KMS-11 (cell line): ENCODE measurements around the gene CARNS1.

Source experiments
- H2AFZ ChIP-seq: fragments of 200-600 bp; sonication (generic); 2 replicates; pipeline ENCODE4 v1.6.1; 2016; ENCODE audit warnings: antibody characterized with exemption, mixed run types, low read depth
- H3K27ac ChIP-seq: fragments of 200-600 bp; sonication (generic); 2 replicates; pipeline ENCODE4 v1.6.1; 2016; ENCODE audit warnings: mild to moderate bottlenecking, mixed run types
- H3K27me3 ChIP-seq: fragments of 200-600 bp; sonication (generic); 2 replicates; pipeline ENCODE4 v1.6.1; 2017; ENCODE audit warnings: mild to moderate bottlenecking, low read depth, mixed run types, moderate library complexity; ENCODE audit not compliant: insufficient read depth
- H3K36me3 ChIP-seq: fragments of 200-600 bp; sonication (generic); 2 replicates; pipeline ENCODE4 v1.6.1; 2017; ENCODE audit warnings: mild to moderate bottlenecking, mixed run types; ENCODE audit not compliant: insufficient read depth
- H3K4me1 ChIP-seq: fragments of 200-600 bp; sonication (generic); 2 replicates; pipeline ENCODE4 v1.6.1; 2016; ENCODE audit warnings: mild to moderate bottlenecking, low read depth, mixed run types; ENCODE audit not compliant: poor library complexity, severe bottlenecking
- H3K4me2 ChIP-seq: fragments of 200-600 bp; sonication (generic); 2 replicates; pipeline ENCODE4 v1.7.0; 2016; ENCODE audit warnings: mild to moderate bottlenecking, mixed run types
- H3K4me3 ChIP-seq: fragments of 200-600 bp; sonication (generic); IDR thresholded peaks from 2 replicates; pipeline ENCODE4 v1.6.1; 2017; ENCODE audit warnings: low read depth, low read length, mixed read lengths; ENCODE audit not compliant: insufficient read depth
- H3K79me2 ChIP-seq: fragments of 200-600 bp; sonication (generic); 2 replicates; pipeline ENCODE4 v1.6.1; 2016; ENCODE audit warnings: low read depth, mixed run types; ENCODE audit not compliant: insufficient read depth
- H3K9ac ChIP-seq: fragments of 200-600 bp; sonication (generic); 2 replicates; pipeline ENCODE4 v1.6.1; 2016; ENCODE audit warnings: mild to moderate bottlenecking, mixed run types
- H4K20me1 ChIP-seq: fragments of 200-600 bp; sonication (generic); 2 replicates; pipeline ENCODE4 v1.6.1; 2016; ENCODE audit warnings: mild to moderate bottlenecking, mixed run types; ENCODE audit not compliant: insufficient read depth
- CTCF ChIP-seq: fragments of 200-600 bp; sonication (generic); conservative IDR thresholded peaks from 2 replicates; pipeline ENCODE4 v1.6.1; 2017; ENCODE audit warnings: low read depth, mild to moderate bottlenecking, antibody characterized with exemption, low read length, moderate library complexity, mixed read lengths

CARNS1 gene

GRCh38 chr11:67418476-67419281 lies 3.2 kb downstream of the CARNS1 start:
- H3K27ac ChIP-seq = no peak overlapping the region
- H3K9ac ChIP-seq = no peak overlapping the region
- H3K4me1 ChIP-seq = peaks cover 12% of the 10 kb centered on the region
- no peak for TF ChIP-seq CTCF
- peaks cover 5% of the 10 kb centered on the region; the same call in 1 of the 2 replicates for H3K27me3 ChIP-seq
- H2AFZ ChIP-seq = no peak overlapping the region
- H3K4me2 ChIP-seq = no peak overlapping the region
- no peaks in the 10 kb centered on the region for H3K36me3 ChIP-seq
- H4K20me1 ChIP-seq = no peaks in the 10 kb centered on the region
- no peak overlapping the region for H3K4me3 ChIP-seq
- H3K79me2 ChIP-seq = no peaks in the 10 kb centered on the region

GRCh38 chr11:67419325-67420049 lies 4.0 kb downstream of the CARNS1 start:
- no peak overlapping the region for H3K4me3 ChIP-seq
- H3K9ac ChIP-seq = no peak overlapping the region
- no peaks in the 10 kb centered on the region for H4K20me1 ChIP-seq
- H3K4me2 ChIP-seq = peak overlapping the region; percentile 71; the same call in 1 of the 2 replicates
- no peak overlapping the region for H2AFZ ChIP-seq
- TF ChIP-seq CTCF = no peak
- H3K27ac ChIP-seq = no peak overlapping the region
- H3K79me2 ChIP-seq = no peaks in the 10 kb centered on the region
- H3K4me1 ChIP-seq = peaks cover 12% of the 10 kb centered on the region
- no peaks in the 10 kb centered on the region for H3K36me3 ChIP-seq
- peaks cover 4% of the 10 kb centered on the region; the same call in 1 of the 2 replicates for H3K27me3 ChIP-seq

GRCh38 chr11:67420147-67420645 lies 4.7 kb downstream of the CARNS1 start:
- TF ChIP-seq CTCF = no peak
- Histone ChIP-seq H3K4me1 (peaks cover 12% of the 10 kb centered on the region), H3K79me2 (no peaks in the 10 kb centered on the region), H3K4me2 (peak overlapping the region; percentile 71), H3K4me3 (no peak overlapping the region), H3K36me3 (no peaks in the 10 kb centered on the region), H3K27ac (peak overlapping the region; percentile 69), H3K9ac (peak overlapping the region; percentile 85), H3K27me3 (no peaks in the 10 kb centered on the region; the same call in 1 of the 2 replicates), H2AFZ (peak overlapping the region; percentile 73), H4K20me1 (no peaks in the 10 kb centered on the region)

- H3K36me3 ChIP-seq = no peaks in the 10 kb centered on the region
- H3K79me2 ChIP-seq = no peaks in the 10 kb centered on the region
- H3K4me3 ChIP-seq = no peak overlapping the region
- H3K4me1 ChIP-seq = peaks cover 12% of the 10 kb centered on the region
- no peaks in the 10 kb centered on the region for H4K20me1 ChIP-seq
- peak overlapping the region; percentile 69 for H3K27ac ChIP-seq
- peak overlapping the region; percentile 85 for H3K9ac ChIP-seq
- peak overlapping the region; percentile 73 for H2AFZ ChIP-seq
- TF ChIP-seq CTCF = no peak
- peak overlapping the region; percentile 71 for H3K4me2 ChIP-seq
- H3K27me3 ChIP-seq = no peaks in the 10 kb centered on the region; the same call in 1 of the 2 replicates
Measured at GRCh38 chr11:67420646-67421429, 5.4 kb downstream of the CARNS1 start.
